Astrocyte (in vitro differentiated cells and primary cell): ENCODE data around the gene TMEM235. TPM values are rescaled to one million over a fixed set of nuclear protein-coding genes. Genes with fewer than 3 reads are reported as not detected.

Experiments used
- DNase-seq: peaks from one replicate; pipeline ENCODE4 v3.0.0-alpha.2; 2010; ENCODE audit warnings: low read depth
- FAIRE-seq: peaks from 2 replicates; lab custom pipeline; 2011; peaks lifted over from hg19 to GRCh38; lab: Jason Lieb, UNC
- H2AFZ ChIP-seq: 2 replicates; pipeline ENCODE4 v1.6.0; 2012; ENCODE audit warnings: low read depth, low read length, inconsistent platforms
- H3K27ac ChIP-seq: 2 replicates; pipeline ENCODE4 v1.5.1; 2011; ENCODE audit warnings: low read depth, low read length, inconsistent platforms
- H3K27me3 ChIP-seq: 2 replicates; pipeline ENCODE4 v1.6.0; 2011; ENCODE audit warnings: low read length, inconsistent platforms; ENCODE audit not compliant: insufficient read depth
- H3K36me3 ChIP-seq: 2 replicates; pipeline ENCODE4 v1.5.1; 2011; ENCODE audit warnings: low read length, inconsistent platforms; ENCODE audit not compliant: insufficient read depth
- H3K4me1 ChIP-seq: 2 replicates; pipeline ENCODE4 v1.5.1; 2011; ENCODE audit warnings: low read length, inconsistent platforms; ENCODE audit not compliant: insufficient read depth
- H3K4me2 ChIP-seq: 2 replicates; pipeline ENCODE4 v1.6.0; 2012; ENCODE audit warnings: low read length, inconsistent platforms
- H3K4me3 ChIP-seq: 2 replicates; pipeline ENCODE4 v1.5.1; 2011; ENCODE audit warnings: low read depth, mild to moderate bottlenecking, low read length, inconsistent platforms; ENCODE audit not compliant: insufficient read depth
- H3K79me2 ChIP-seq: 2 replicates; pipeline ENCODE4 v1.6.0; 2012; ENCODE audit warnings: mild to moderate bottlenecking, low read length, inconsistent platforms; ENCODE audit not compliant: insufficient read depth
- H3K9ac ChIP-seq: 2 replicates; pipeline ENCODE4 v1.6.0; 2012; ENCODE audit warnings: mild to moderate bottlenecking, low read length, inconsistent platforms
- H3K9me3 ChIP-seq: 2 replicates; pipeline ENCODE4 v1.5.1; 2012; ENCODE audit warnings: low read depth, mild to moderate bottlenecking, low read length, inconsistent platforms; ENCODE audit not compliant: insufficient read depth
- H4K20me1 ChIP-seq: 2 replicates; pipeline ENCODE4 v1.6.0; 2012; ENCODE audit warnings: low read length, inconsistent platforms; ENCODE audit not compliant: insufficient read depth
- H3K27ac Mint-ChIP-seq: one replicate; pipeline ENCODE4 v1.8.0; 2021; ENCODE audit warnings: mild to moderate bottlenecking, mixed read lengths; ENCODE audit not compliant: unreplicated experiment
- H3K27me3 Mint-ChIP-seq: one replicate; pipeline ENCODE4 v1.8.0; 2021; ENCODE audit warnings: low read depth, mixed read lengths; ENCODE audit not compliant: unreplicated experiment
- H3K36me3 Mint-ChIP-seq: one replicate; pipeline ENCODE4 v1.8.0; 2021; ENCODE audit warnings: low read depth, mixed read lengths; ENCODE audit not compliant: unreplicated experiment
- H3K4me1 Mint-ChIP-seq: one replicate; pipeline ENCODE4 v1.8.0; 2021; ENCODE audit warnings: low read depth, mixed read lengths; ENCODE audit not compliant: unreplicated experiment
- H3K4me3 Mint-ChIP-seq: one replicate; pipeline ENCODE4 v1.8.0; 2021; ENCODE audit warnings: mild to moderate bottlenecking, moderate library complexity, mixed read lengths; ENCODE audit not compliant: unreplicated experiment
- H3K9me3 Mint-ChIP-seq: one replicate; pipeline ENCODE4 v1.8.0; 2021; ENCODE audit warnings: mild to moderate bottlenecking, mixed read lengths; ENCODE audit not compliant: unreplicated experiment
- CTCF ChIP-seq: IDR thresholded peaks from 2 replicates; pipeline ENCODE4 v1.5.1; 2011; ENCODE audit warnings: low read depth, mild to moderate bottlenecking, inconsistent platforms, low read length, moderate library complexity; ENCODE audit not compliant: insufficient read depth
- EZH2 ChIP-seq: IDR thresholded peaks from 2 replicates; pipeline ENCODE4 v1.6.1; 2012; ENCODE audit warnings: mild to moderate bottlenecking, low read length, inconsistent platforms; ENCODE audit not compliant: insufficient read depth
- total RNA-seq: library from RNA; stranded (reverse); gene quantifications from 2 replicates; pipeline ENCODE4 v1.2.1, GENCODE V29; 2021

Gene TMEM235
- total RNA-seq, 1 donor from 2014 or later = not detected

GRCh38 chr17:78226759-78227454 is 4.5 kb upstream of the TMEM235 start:
- no peak overlapping the region for H3K9ac ChIP-seq
- peaks cover 11% of the 10 kb centered on the region for H3K27me3 ChIP-seq
- Mint-ChIP-seq H3K36me3 (no peaks in the 10 kb centered on the region), H3K27me3 (peaks cover 21% of the 10 kb centered on the region), H3K4me1 (no peaks in the 10 kb centered on the region), H3K4me3 (no peak overlapping the region), H3K27ac (no peak overlapping the region), H3K9me3 (no peaks in the 10 kb centered on the region)
- FAIRE-seq (no peak), DNase-seq (no peak)
- no peaks in the 10 kb centered on the region for H4K20me1 ChIP-seq
- H3K36me3 ChIP-seq = peaks cover 4% of the 10 kb centered on the region
- peak overlapping the region; percentile 13 for H3K4me2 ChIP-seq
- no peak overlapping the region for H3K4me3 ChIP-seq
- H3K27ac ChIP-seq = no peak overlapping the region
- TF ChIP-seq CTCF (no peak), EZH2 (no peak)
- no peaks in the 10 kb centered on the region for H3K4me1 ChIP-seq
- no peaks in the 10 kb centered on the region for H3K79me2 ChIP-seq
- H2AFZ ChIP-seq = no peak overlapping the region
- no peaks in the 10 kb centered on the region for H3K9me3 ChIP-seq

- H3K27me3 Mint-ChIP-seq = peaks cover 23% of the 10 kb centered on the region
- TF ChIP-seq CTCF (no peak), EZH2 (no peak)
- peak; percentile 8 for DNase-seq
Observed at GRCh38 chr17:78227455-78227916, 3.9 kb upstream of the TMEM235 start.

GRCh38 chr17:78228176-78228575 is 3.3 kb upstream of the TMEM235 start:
- H3K4me3 Mint-ChIP-seq = no peak overlapping the region
- H3K4me1 Mint-ChIP-seq = no peaks in the 10 kb centered on the region
- H4K20me1 ChIP-seq = no peaks in the 10 kb centered on the region

More at GRCh38 chr17:78227455-78227916, 3.9 kb upstream of the TMEM235 start:
- H3K79me2 ChIP-seq = no peaks in the 10 kb centered on the region
- no peak for FAIRE-seq
- H3K27ac ChIP-seq = no peak overlapping the region
- peaks cover 4% of the 10 kb centered on the region for H3K36me3 ChIP-seq
- Mint-ChIP-seq H3K9me3 (no peaks in the 10 kb centered on the region), H3K4me1 (no peaks in the 10 kb centered on the region), H3K36me3 (no peaks in the 10 kb centered on the region), H3K4me3 (no peak overlapping the region), H3K27ac (no peak overlapping the region)
- H3K9me3 ChIP-seq = no peaks in the 10 kb centered on the region
- H3K9ac ChIP-seq = no peak overlapping the region
- no peaks in the 10 kb centered on the region for H3K4me1 ChIP-seq
- no peak overlapping the region for H3K4me3 ChIP-seq
- H4K20me1 ChIP-seq = no peaks in the 10 kb centered on the region
- peaks cover 14% of the 10 kb centered on the region for H3K27me3 ChIP-seq
- H3K4me2 ChIP-seq = peak overlapping the region; percentile 13
- no peak overlapping the region for H2AFZ ChIP-seq

More at GRCh38 chr17:78228176-78228575, 3.3 kb upstream of the TMEM235 start:
- H2AFZ ChIP-seq = no peak overlapping the region
- no peak overlapping the region for H3K9ac ChIP-seq
- Mint-ChIP-seq H3K27ac (no peak overlapping the region), H3K36me3 (no peaks in the 10 kb centered on the region), H3K9me3 (no peaks in the 10 kb centered on the region), H3K27me3 (peaks cover 29% of the 10 kb centered on the region)
- FAIRE-seq (no peak), DNase-seq (no peak)
- no peaks in the 10 kb centered on the region for H3K9me3 ChIP-seq
- no peaks in the 10 kb centered on the region for H3K4me1 ChIP-seq
- H3K27me3 ChIP-seq = peaks cover 19% of the 10 kb centered on the region
- TF ChIP-seq EZH2 = no peak
- TF ChIP-seq CTCF = no peak
- no peak overlapping the region for H3K4me2 ChIP-seq
- H3K36me3 ChIP-seq = peaks cover 4% of the 10 kb centered on the region
- H3K79me2 ChIP-seq = no peaks in the 10 kb centered on the region
- no peak overlapping the region for H3K27ac ChIP-seq
- H3K4me3 ChIP-seq = no peak overlapping the region
